DOHH2 (cell line): ENCODE results near the gene USP6.
"Not testable (repeated sequence)": the region's sequence is repeated elsewhere in the genome, so short reads cannot be mapped to it uniquely, and the experiment has no call there.

Source experiments
- EZH2phosphoT487 ChIP-seq: fragments of 200-600 bp; sonication (generic); IDR thresholded peaks from 2 replicates; pipeline ENCODE4 v1.6.1; 2017; ENCODE audit warnings: borderline replicate concordance, mild to moderate bottlenecking, antibody characterized with exemption, low read length, moderate library complexity, mixed read lengths
- TF ChIP-seq, protein P1 (sequence below): fragments of 200-600 bp; sonication (generic); IDR thresholded peaks from one replicate; pipeline ENCODE4 v1.5.1; 2014; ENCODE audit warnings: antibody characterized with exemption, mild to moderate bottlenecking, low read depth, low read length; ENCODE audit not compliant: poor library complexity, severe bottlenecking

DNA sequence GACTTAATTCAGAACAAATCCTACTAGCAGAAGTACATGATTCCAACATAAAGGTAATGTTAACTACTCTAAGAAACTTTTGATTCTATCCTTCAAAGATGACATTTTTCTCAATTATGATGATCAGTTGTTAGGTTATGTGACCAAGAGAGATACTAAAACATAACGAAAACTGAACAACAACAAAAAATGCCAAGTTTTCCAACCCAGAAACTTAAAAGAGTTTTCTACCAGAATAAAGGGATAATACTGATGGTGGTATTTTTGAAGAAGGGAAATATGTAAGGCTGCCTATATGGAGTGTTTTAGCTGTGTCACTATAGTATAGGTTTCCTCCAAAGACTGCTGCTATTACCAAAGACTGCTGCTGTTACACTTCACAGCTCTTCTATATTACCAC, 30.3 kb downstream of the USP6 start:
- TF ChIP-seq, protein P1, sequence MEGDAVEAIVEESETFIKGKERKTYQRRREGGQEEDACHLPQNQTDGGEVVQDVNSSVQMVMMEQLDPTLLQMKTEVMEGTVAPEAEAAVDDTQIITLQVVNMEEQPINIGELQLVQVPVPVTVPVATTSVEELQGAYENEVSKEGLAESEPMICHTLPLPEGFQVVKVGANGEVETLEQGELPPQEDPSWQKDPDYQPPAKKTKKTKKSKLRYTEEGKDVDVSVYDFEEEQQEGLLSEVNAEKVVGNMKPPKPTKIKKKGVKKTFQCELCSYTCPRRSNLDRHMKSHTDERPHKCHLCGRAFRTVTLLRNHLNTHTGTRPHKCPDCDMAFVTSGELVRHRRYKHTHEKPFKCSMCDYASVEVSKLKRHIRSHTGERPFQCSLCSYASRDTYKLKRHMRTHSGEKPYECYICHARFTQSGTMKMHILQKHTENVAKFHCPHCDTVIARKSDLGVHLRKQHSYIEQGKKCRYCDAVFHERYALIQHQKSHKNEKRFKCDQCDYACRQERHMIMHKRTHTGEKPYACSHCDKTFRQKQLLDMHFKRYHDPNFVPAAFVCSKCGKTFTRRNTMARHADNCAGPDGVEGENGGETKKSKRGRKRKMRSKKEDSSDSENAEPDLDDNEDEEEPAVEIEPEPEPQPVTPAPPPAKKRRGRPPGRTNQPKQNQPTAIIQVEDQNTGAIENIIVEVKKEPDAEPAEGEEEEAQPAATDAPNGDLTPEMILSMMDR = not testable (repeated sequence)
- not testable (repeated sequence) for TF ChIP-seq EZH2phosphoT487
